HEK293T (cell line): Measurements from ENCODE around the gene ZIC5.
A peak's percentile ranks its signal among the peaks of the same experiment; 100 is the strongest.

Experiments
- CTCF ChIA-PET: fragments of 350-600 bp; formaldehyde crosslinking; extraction: SDS; loops from one replicate; lab custom pipeline; 2021; ENCODE audit warnings: antibody characterized with exemption, inconsistent platforms; lab: Yijun Ruan, JAX
- POLR2A ChIA-PET: fragments of 350-600 bp; formaldehyde crosslinking; extraction: SDS; loops from one replicate; lab custom pipeline; 2020; ENCODE audit warnings: antibody characterized with exemption, inconsistent platforms; lab: Yijun Ruan, JAX
- DNase-seq: peaks from one replicate; pipeline ENCODE4 v3.0.0; 2012; ENCODE audit warnings: mixed read lengths; ENCODE audit errors: extremely low spot score
- ARNT ChIP-seq: fragments of 450-650 bp; IDR thresholded peaks from 2 replicates; pipeline ENCODE4 v1.6.1; 2017; ENCODE audit warnings: mild to moderate bottlenecking
- BHLHE40 ChIP-seq: fragments of 450-650 bp; IDR thresholded peaks from 2 replicates; pipeline ENCODE4 v1.6.1; 2016; ENCODE audit warnings: mild to moderate bottlenecking, moderate library complexity, borderline replicate concordance
- CTBP1 ChIP-seq: fragments of 450-650 bp; IDR thresholded peaks from 2 replicates; pipeline ENCODE4 v1.6.1; 2016; ENCODE audit warnings: borderline replicate concordance
- ELF4 ChIP-seq: fragments of 450-650 bp; IDR thresholded peaks from 2 replicates; pipeline ENCODE4 v1.6.1; 2017; ENCODE audit warnings: antibody characterized with exemption
- FOXA1 ChIP-seq: fragments of 450-650 bp; IDR thresholded peaks from 2 replicates; pipeline ENCODE4 v1.6.1; 2016; ENCODE audit warnings: mild to moderate bottlenecking
- FOXK2 ChIP-seq: fragments of 450-650 bp; IDR thresholded peaks from 2 replicates; pipeline ENCODE4 v1.6.1; 2016; ENCODE audit warnings: mild to moderate bottlenecking
- FOXM1 ChIP-seq: fragments of 450-650 bp; IDR thresholded peaks from 2 replicates; pipeline ENCODE4 v1.6.1; 2017; ENCODE audit warnings: mild to moderate bottlenecking, borderline replicate concordance
- HDGF ChIP-seq: fragments of 450-650 bp; IDR thresholded peaks from 2 replicates; pipeline ENCODE4 v1.6.1; 2017; ENCODE audit warnings: antibody characterized with exemption, borderline replicate concordance
- L3MBTL2 ChIP-seq: fragments of 450-650 bp; conservative IDR thresholded peaks from 2 replicates; pipeline ENCODE4 v1.6.1; 2016; ENCODE audit warnings: mild to moderate bottlenecking
- LEF1 ChIP-seq: fragments of 450-650 bp; IDR thresholded peaks from 2 replicates; pipeline ENCODE4 v1.6.1; 2017; ENCODE audit warnings: mild to moderate bottlenecking, borderline replicate concordance
- NFRKB ChIP-seq: fragments of 450-650 bp; IDR thresholded peaks from 2 replicates; pipeline ENCODE4 v1.6.1; 2016; ENCODE audit warnings: mild to moderate bottlenecking, moderate library complexity
- SP1 ChIP-seq: fragments of 450-650 bp; IDR thresholded peaks from 2 replicates; pipeline ENCODE4 v1.6.1; 2017
- SUZ12 ChIP-seq: fragments of 450-650 bp; IDR thresholded peaks from 2 replicates; pipeline ENCODE4 v1.6.1; 2016; ENCODE audit warnings: mild to moderate bottlenecking
- TARDBP ChIP-seq: fragments of 450-650 bp; IDR thresholded peaks from 2 replicates; pipeline ENCODE4 v1.6.1; 2016
- ZNF384 ChIP-seq: fragments of 450-650 bp; IDR thresholded peaks from 2 replicates; pipeline ENCODE4 v1.6.1; 2016
- TF ChIP-seq, protein P1 (sequence below): fragments of 450-650 bp; IDR thresholded peaks from 2 replicates; pipeline ENCODE4 v1.6.1; 2016

Gene ZIC5

DNA sequence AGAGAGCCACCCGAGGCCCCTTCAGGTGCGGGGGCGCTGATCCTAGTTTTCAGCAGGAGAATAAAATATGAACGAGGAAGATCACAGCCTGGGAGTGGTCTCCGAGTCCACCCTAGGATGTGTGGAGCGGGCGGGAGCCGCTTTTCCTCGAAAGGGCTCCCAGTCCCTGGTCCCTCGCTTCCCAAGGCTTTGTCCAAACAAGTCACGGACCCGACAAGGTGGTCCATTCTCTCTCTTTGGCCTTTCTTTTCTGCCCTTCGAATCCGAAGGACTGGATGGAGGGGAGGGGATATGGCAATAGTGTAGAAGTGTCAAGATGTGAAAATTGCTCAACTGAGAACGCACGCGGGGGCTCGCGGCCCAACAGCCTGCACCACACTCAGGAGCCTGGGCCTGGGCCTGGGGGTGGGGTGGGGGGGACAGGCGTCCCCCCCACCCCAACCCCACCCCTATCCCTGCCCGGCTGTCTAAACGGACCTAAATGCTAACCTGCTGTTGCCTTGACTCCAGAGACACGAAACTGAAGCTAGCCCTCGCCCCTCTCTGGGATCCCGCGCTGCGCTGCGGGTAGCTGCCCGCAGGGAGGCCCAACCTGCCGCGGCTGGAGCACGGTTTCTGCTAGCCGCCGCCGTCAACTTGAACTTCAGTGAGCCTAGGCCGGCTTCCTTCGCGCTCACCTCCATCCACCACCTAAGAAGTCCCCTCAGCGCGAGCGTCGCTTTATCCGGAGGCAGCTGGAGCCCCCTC lies 17.1 kb upstream of the ZIC5 start:
- TF ChIP-seq, protein P1, sequence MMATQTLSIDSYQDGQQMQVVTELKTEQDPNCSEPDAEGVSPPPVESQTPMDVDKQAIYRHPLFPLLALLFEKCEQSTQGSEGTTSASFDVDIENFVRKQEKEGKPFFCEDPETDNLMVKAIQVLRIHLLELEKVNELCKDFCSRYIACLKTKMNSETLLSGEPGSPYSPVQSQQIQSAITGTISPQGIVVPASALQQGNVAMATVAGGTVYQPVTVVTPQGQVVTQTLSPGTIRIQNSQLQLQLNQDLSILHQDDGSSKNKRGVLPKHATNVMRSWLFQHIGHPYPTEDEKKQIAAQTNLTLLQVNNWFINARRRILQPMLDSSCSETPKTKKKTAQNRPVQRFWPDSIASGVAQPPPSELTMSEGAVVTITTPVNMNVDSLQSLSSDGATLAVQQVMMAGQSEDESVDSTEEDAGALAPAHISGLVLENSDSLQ: no peak
- TF ChIP-seq ARNT (no peak), HDGF (no peak)
- DNase-seq: no peak
- ChIA-PET POLR2A (interaction anchor here (1.7 to 6.2 kb wide), 3 partner anchors 7 to 101 kb away, joined by 7 to 37 read pairs (median 29); partner anchors contain the start of genes PCCA, ZIC2 and ZIC5), CTCF (no interaction called here)

GRCh38 chr13:99987154-99988019 lies 15.8 kb upstream of the ZIC5 start:
- DNase-seq: no peak
- ChIA-PET CTCF (interaction anchor here (0.6 to 0.7 kb wide), 2 partner anchors 20 to 949 kb away, joined by 3 to 4 read pairs; no protein-coding TSS in a partner anchor), POLR2A (interaction anchor here (0.7 to 4.4 kb wide), 6 partner anchors 14 to 102 kb away, joined by 3 to 31 read pairs (median 4); partner anchors contain the start of genes PCCA and ZIC5)
- TF ChIP-seq ARNT: no peak
- no peak for TF ChIP-seq FOXM1
- TF ChIP-seq CTBP1: peak; percentile 35; the same call in 1 of the 2 replicates
- no peak for TF ChIP-seq SUZ12
- TF ChIP-seq L3MBTL2: no peak
- TF ChIP-seq ELF4: no peak
- TF ChIP-seq HDGF: 0 out of 2 replicates have a peak, but pooled peaks have one; percentile 29
- TF ChIP-seq SP1: no peak
- TF ChIP-seq FOXA1: no peak
- TF ChIP-seq ZNF384: no peak
- no peak for TF ChIP-seq LEF1
- no peak for TF ChIP-seq NFRKB
- TF ChIP-seq, protein P1: no peak
- no peak for TF ChIP-seq FOXK2
- no peak for TF ChIP-seq TARDBP
- TF ChIP-seq BHLHE40: no peak

- TF ChIP-seq NFRKB: no peak
- TF ChIP-seq HDGF: no peak
- TF ChIP-seq FOXA1: no peak
- no peak for TF ChIP-seq SUZ12
- no peak for TF ChIP-seq CTBP1
- TF ChIP-seq FOXK2: no peak
- POLR2A ChIA-PET: interaction anchor here (0.7 to 4.4 kb wide), 5 partner anchors 13 to 103 kb away, joined by 3 to 31 read pairs (median 4); partner anchors contain the start of gene ZIC5
- no peak for DNase-seq
- CTCF ChIA-PET: no interaction called here
These were observed 15.2 kb upstream of the ZIC5 start for GRCh38 chr13:99986741-99987140.

GRCh38 chr13:99985886-99986527 lies 14.4 kb upstream of the ZIC5 start:
- DNase-seq: no peak
- ChIA-PET CTCF (no interaction called here), POLR2A (interaction anchor here (0.5 to 4.4 kb wide), 5 partner anchors 15 to 489 kb away, joined by 3 to 31 read pairs (median 4); partner anchors contain the start of gene ZIC5)
- TF ChIP-seq CTBP1 (0 out of 2 replicates have a peak, but pooled peaks have one; percentile 10), ARNT (no peak)

GRCh38 chr13:99985241-99985874 lies 13.8 kb upstream of the ZIC5 start:
- TF ChIP-seq LEF1: no peak
- TF ChIP-seq FOXK2: no peak
- TF ChIP-seq NFRKB: no peak
- TF ChIP-seq ZNF384: no peak
- no peak for TF ChIP-seq ELF4

More at GRCh38 chr13:99985241-99985874, 13.8 kb upstream of the ZIC5 start:
- no peak for DNase-seq
- CTCF ChIA-PET: interaction anchor here (0.5 kb wide), 1 partner anchor 275 kb away, joined by 5 read pairs; no protein-coding TSS in a partner anchor
- POLR2A ChIA-PET: interaction anchor here (0.5 to 4.4 kb wide), 4 partner anchors 15 to 490 kb away, joined by 3 to 31 read pairs (median 4); partner anchors contain the start of gene ZIC5
